ENCODE measurements around the gene DNASE1L3. TPM values are rescaled to one million over a fixed set of nuclear protein-coding genes. Genes with fewer than 3 reads are reported as not detected.

DNASE1L3 gene
- total and polyA plus RNA-seq, 10 donors: 52.1 to 245 (median 130) TPM

DNA sequence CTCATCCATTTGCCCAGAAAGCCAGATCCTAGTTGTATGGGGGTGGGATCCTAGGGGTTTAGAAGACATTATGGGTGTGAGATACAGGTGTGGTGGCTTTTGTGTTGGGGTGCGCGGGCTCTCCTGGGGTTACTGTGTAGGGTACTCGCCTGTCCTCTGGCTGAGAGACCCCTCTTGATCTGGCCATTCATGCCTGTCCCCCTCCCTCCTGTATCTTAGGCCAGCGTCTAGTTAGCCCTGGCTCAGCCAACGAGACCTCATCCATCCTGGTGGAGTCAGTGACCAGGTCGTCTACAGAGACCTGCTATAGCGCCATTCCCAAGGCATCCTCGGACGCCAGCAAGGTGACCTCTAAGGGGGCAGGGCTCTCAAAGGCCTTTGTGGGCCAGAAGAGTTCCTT is 41.4 kb downstream of the DNASE1L3 start:
- Histone ChIP-seq H3K4me3 (no peak overlapping the region), H3K9me3 (no peaks in the 10 kb centered on the region), H3K36me3 (peaks cover 0 to 70% (median 22%) of the 10 kb centered on the region in 6 donors), H3K27me3 (replicated peaks in 1 of 7) (no peaks in the 10 kb centered on the region), H3K27ac (no peak overlapping the region), H3K4me1 (peaks cover 2 to 26% (median 10%) of the 10 kb centered on the region in 6 donors)
- WGBS, 5 donors: 92 to 95% (median 93%) methylated on average over 9 of the region's 9 CpGs
- TF ChIP-seq, protein P1, sequence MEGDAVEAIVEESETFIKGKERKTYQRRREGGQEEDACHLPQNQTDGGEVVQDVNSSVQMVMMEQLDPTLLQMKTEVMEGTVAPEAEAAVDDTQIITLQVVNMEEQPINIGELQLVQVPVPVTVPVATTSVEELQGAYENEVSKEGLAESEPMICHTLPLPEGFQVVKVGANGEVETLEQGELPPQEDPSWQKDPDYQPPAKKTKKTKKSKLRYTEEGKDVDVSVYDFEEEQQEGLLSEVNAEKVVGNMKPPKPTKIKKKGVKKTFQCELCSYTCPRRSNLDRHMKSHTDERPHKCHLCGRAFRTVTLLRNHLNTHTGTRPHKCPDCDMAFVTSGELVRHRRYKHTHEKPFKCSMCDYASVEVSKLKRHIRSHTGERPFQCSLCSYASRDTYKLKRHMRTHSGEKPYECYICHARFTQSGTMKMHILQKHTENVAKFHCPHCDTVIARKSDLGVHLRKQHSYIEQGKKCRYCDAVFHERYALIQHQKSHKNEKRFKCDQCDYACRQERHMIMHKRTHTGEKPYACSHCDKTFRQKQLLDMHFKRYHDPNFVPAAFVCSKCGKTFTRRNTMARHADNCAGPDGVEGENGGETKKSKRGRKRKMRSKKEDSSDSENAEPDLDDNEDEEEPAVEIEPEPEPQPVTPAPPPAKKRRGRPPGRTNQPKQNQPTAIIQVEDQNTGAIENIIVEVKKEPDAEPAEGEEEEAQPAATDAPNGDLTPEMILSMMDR (IDR thresholded peaks at IDR 0.05 in 8 of 11, conservative IDR thresholded peaks at IDR 0.05 in 3 of 11): no peak
- TF ChIP-seq POLR2AphosphoS5 (IDR thresholded peaks at IDR 0.05) (no peak), POLR2A (IDR thresholded peaks at IDR 0.05) (no peak)
- intact Hi-C loops (cut with DNase I; ENCODE audit: low total_unique reads): no loop called here
- no peak for DNase-seq

DNA sequence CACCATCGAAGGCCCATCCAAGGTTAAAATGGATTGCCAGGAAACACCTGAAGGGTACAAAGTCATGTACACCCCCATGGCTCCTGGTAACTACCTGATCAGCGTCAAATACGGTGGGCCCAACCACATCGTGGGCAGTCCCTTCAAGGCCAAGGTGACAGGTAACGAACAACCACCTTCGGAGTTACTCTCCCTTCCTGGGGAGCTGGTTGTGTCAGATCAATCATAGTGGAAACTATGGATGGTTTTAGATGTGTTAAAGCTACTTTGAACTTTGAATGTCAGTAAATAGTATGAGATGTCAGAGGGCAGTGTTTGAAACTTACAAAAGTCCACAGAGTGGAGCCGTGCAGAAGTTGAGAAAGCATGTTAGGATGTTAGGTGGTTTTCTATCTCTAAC is 42.3 kb downstream of the DNASE1L3 start:
- peaks cover 0 to 79% (median 24%) of the 10 kb centered on the region in 6 donors for H3K36me3 ChIP-seq
- H3K4me1 ChIP-seq: peaks cover 0 to 20% (median 5%) of the 10 kb centered on the region in 6 donors
- DNase-seq: no peak
- TF ChIP-seq POLR2AphosphoS5 (IDR thresholded peaks at IDR 0.05): no peak
- TF ChIP-seq, protein P1 (IDR thresholded peaks at IDR 0.05 in 8 of 11, conservative IDR thresholded peaks at IDR 0.05 in 3 of 11): no peak
- no peak for TF ChIP-seq POLR2A (IDR thresholded peaks at IDR 0.05)
- H3K27ac ChIP-seq: no peak overlapping the region
- H3K4me3 ChIP-seq: no peak overlapping the region
- H3K9me3 ChIP-seq: no peaks in the 10 kb centered on the region
- 69 to 90% (median 87%) methylated on average over 7 of the region's 7 CpGs for WGBS, 5 donors
- intact Hi-C loops (cut with DNase I; ENCODE audit: low total_unique reads): no loop called here
- no peaks in the 10 kb centered on the region for H3K27me3 ChIP-seq (replicated peaks in 1 of 7)

DNA sequence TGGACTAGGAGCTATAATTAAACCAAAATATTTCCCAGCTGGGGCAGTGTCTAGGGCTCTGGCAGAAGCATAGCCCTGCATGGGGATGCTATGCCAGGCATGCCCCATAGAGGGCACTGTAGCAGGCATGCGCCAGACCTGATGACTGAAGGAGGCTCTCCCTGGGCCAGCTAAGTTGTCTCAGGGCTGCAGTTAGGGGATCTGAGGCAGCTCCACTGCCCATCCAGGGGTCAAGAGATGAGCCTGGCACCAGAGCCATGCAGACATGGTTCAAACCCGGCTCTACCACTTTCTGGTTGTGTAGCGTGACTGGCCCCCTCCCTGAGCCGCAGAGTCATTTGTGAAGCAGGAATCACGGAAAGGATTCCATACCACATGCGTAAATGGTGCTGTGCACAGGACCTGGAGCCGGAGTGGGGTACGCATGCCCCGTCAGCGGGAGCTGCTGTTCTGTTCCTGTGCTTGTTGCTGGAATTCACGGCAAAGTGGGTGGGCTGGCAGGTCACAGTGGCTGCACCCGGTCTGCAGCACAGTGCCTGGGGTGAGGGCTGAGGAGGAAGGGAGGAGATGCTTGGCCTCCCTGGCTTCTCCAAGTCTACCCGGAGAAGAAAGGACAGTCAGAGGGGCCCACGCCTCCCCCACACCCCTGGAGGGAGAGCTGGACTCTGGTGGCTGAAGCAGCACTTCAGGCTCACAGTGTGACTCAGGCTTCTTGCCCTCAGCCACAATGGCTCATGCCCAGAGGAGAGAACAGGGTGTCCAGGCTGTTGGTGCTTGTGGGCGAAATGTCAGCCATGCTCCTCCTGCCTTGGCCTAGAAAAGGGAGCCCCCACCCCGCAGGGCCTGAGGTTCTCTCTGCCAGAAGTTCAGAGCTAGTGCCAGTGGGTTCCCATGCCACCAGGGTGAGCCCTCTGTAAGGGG is 43.1 kb downstream of the DNASE1L3 start:
- Histone ChIP-seq H3K27ac (peak overlapping the region in 1 of 8 donors; percentile 8), H3K27me3 (replicated peaks in 1 of 7) (no peaks in the 10 kb centered on the region), H3K9me3 (no peaks in the 10 kb centered on the region), H3K4me1 (peaks cover 0 to 13% (median 0%) of the 10 kb centered on the region in 6 donors), H3K36me3 (peaks cover 0 to 87% (median 27%) of the 10 kb centered on the region in 6 donors), H3K4me3 (no peak overlapping the region)
- intact Hi-C loops (cut with DNase I; ENCODE audit: low total_unique reads): no loop called here
- 87 to 90% (median 88%) methylated on average over 11 to 16 of the region's 16 CpGs for WGBS, 5 donors
- DNase-seq: no peak
- TF ChIP-seq POLR2A (IDR thresholded peaks at IDR 0.05) (no peak), POLR2AphosphoS5 (IDR thresholded peaks at IDR 0.05) (peak in 2 of 3 donors; percentile 17 to 20)
- TF ChIP-seq, protein P1 (IDR thresholded peaks at IDR 0.05 in 8 of 11, conservative IDR thresholded peaks at IDR 0.05 in 3 of 11): peak; percentile 40 to 91 (median 84)

All from spleen (tissue), 11 donors.